ENCODE measurements around the gene VLDLR. TPM values are rescaled to one million over a fixed set of nuclear protein-coding genes. Genes with fewer than 3 reads are reported as not detected.

VLDLR gene
- total RNA-seq, 5 donors from 2014 or later (not counting 1 experiment from before 2014, with no cell fraction given), result 0.16 to 1.9 (median 0.92) TPM

DNA sequence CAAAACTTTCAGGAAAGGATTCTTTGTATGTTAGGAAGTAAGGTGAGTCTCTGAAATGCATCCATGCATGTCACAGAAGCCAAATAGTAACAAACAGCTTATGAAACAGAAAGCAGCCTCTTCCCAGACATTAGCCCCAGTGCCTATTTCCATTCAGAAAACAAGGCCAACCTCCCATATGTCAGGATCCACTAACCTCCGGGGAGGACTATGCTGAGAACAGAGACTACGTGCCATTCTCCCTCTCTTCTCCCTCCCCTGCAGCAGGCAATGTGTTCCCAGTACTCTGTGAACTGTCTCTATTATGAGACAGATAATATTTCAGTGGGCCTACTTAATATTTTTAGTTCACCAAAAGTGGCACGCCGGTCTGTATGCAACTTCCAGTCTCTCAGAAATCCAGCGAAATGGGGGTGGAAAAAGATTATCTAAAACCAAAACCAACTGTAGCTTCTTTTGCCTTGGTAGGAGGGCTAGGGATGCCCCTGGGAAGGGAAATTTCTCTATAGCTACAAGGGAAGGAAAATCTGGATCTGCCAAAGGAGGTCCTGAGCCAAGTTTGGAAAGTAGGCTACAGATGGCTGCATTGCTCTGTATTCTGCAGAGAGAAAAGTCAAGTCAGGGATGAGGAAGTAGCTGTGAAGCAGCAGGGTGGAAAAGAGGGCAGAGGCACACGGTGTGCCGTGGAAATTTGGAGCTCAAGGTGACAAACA is 42.0 kb downstream of the VLDLR start:
- WGBS (ENCODE audit: insufficient coverage), result no CpG with 5 or more reads among the region's 7 CpGs
- Histone ChIP-seq H3K4me1 (ENCODE audit: control insufficient read depth in 1 of 2, extremely low read depth in 1 of 2, insufficient read depth in 2 of 2, low read length in 2 of 2) (no peaks in the 10 kb centered on the region), H3K36me3 (ENCODE audit: control insufficient read depth in 2 of 2, extremely low read depth in 1 of 2, insufficient read depth in 1 of 2, low read length in 1 of 2) (no peaks in the 10 kb centered on the region), H3K27ac (ENCODE audit: low read length) (no peak overlapping the region), H3K27me3 (replicated peaks in 1 of 2; ENCODE audit: control insufficient read depth in 2 of 2, extremely low read depth in 1 of 2, insufficient read depth in 2 of 2, low read length in 1 of 2) (no peaks in the 10 kb centered on the region), H3K4me3 (ENCODE audit: control insufficient read depth in 1 of 2, extremely low read depth in 1 of 2, low read length in 1 of 2) (no peak overlapping the region), H3K9me3 (no peaks in the 10 kb centered on the region)
- Mint-ChIP-seq H3K4me3 (no peak overlapping the region), H3K4me1 (no peaks in the 10 kb centered on the region), H3K27ac (no peak overlapping the region), H3K36me3 (peaks cover 9% of the 10 kb centered on the region), H3K27me3 (peaks cover 0 to 5% of the 10 kb centered on the region in 2 donors), H3K9me3 (no peaks in the 10 kb centered on the region)
- CTCF ChIA-PET, result no interaction called here
- DNase-seq, result no peak
- ATAC-seq (replicated peaks in 1 of 4), result no peak
- POLR2A ChIA-PET, result no interaction called here

DNA sequence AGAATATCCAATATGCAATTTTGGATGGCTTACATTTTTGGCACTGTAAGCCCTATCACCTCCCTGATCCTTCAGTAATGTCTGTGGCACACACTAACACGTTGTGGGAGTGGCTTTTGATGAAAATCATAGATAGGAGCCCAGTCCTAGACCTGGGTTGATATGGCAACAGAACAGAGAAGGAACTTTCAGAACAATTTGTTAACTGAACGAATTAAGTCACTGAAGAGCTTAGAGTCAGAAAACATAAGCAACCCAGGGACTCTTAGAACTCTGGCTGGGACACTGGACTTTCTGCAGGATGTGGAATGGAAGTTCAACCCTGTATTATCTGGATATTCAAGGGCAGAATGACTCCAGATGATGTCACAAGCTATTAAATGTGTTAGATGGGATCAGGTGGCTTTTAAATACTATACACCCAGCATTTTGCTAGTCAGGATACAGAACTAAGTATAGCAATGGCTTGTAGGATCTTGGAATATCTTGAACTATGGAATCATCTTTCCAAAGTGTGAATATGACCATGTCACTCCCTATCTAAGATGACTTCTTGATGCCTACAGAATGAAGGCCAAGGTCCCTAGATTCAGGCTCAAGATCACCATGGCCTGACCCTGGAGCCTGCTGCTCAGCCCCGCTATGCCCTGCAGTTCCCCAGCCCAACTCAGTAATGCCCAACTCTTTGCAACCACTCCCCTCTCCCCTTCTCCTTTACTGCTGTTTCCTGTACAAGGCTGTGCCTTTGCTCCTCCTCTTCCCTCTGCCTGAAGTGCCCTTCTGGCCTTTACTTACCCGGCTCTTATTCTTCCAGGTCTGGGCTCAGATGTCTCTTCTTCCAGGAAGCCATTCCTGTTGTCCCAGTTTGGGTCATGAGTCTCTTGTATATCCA is 42.8 kb downstream of the VLDLR start:
- Mint-ChIP-seq H3K9me3 (no peaks in the 10 kb centered on the region), H3K27ac (no peak overlapping the region), H3K4me3 (no peak overlapping the region), H3K4me1 (no peaks in the 10 kb centered on the region), H3K36me3 (peaks cover 9% of the 10 kb centered on the region), H3K27me3 (peaks cover 0 to 5% of the 10 kb centered on the region in 2 donors)
- WGBS (ENCODE audit: insufficient coverage), result 50% methylated on average over 4 of the region's 4 CpGs
- Histone ChIP-seq H3K4me3 (ENCODE audit: control insufficient read depth in 1 of 2, extremely low read depth in 1 of 2, low read length in 1 of 2) (no peak overlapping the region), H3K4me1 (ENCODE audit: control insufficient read depth in 1 of 2, extremely low read depth in 1 of 2, insufficient read depth in 2 of 2, low read length in 2 of 2) (no peaks in the 10 kb centered on the region), H3K27me3 (replicated peaks in 1 of 2; ENCODE audit: control insufficient read depth in 2 of 2, extremely low read depth in 1 of 2, insufficient read depth in 2 of 2, low read length in 1 of 2) (no peaks in the 10 kb centered on the region), H3K27ac (ENCODE audit: low read length) (no peak overlapping the region), H3K9me3 (no peaks in the 10 kb centered on the region), H3K36me3 (ENCODE audit: control insufficient read depth in 2 of 2, extremely low read depth in 1 of 2, insufficient read depth in 1 of 2, low read length in 1 of 2) (no peaks in the 10 kb centered on the region)
- ChIA-PET CTCF (no interaction called here), POLR2A (no interaction called here)
- ATAC-seq (replicated peaks in 1 of 4) (no peak), DNase-seq (no peak)

GRCh38 chr9:2666569-2666968 is 45.0 kb downstream of the VLDLR start:
- Mint-ChIP-seq H3K27me3 (peaks cover 0 to 5% of the 10 kb centered on the region in 2 donors), H3K4me1 (no peaks in the 10 kb centered on the region), H3K27ac (no peak overlapping the region), H3K4me3 (no peak overlapping the region), H3K36me3 (peaks cover 9% of the 10 kb centered on the region), H3K9me3 (no peaks in the 10 kb centered on the region)
- Histone ChIP-seq H3K9me3 (no peaks in the 10 kb centered on the region), H3K27ac (ENCODE audit: low read length) (no peak overlapping the region), H3K36me3 (ENCODE audit: control insufficient read depth in 2 of 2, extremely low read depth in 1 of 2, insufficient read depth in 1 of 2, low read length in 1 of 2) (no peaks in the 10 kb centered on the region), H3K4me1 (ENCODE audit: control insufficient read depth in 1 of 2, extremely low read depth in 1 of 2, insufficient read depth in 2 of 2, low read length in 2 of 2) (no peaks in the 10 kb centered on the region), H3K4me3 (ENCODE audit: control insufficient read depth in 1 of 2, extremely low read depth in 1 of 2, low read length in 1 of 2) (no peak overlapping the region), H3K27me3 (replicated peaks in 1 of 2; ENCODE audit: control insufficient read depth in 2 of 2, extremely low read depth in 1 of 2, insufficient read depth in 2 of 2, low read length in 1 of 2) (no peaks in the 10 kb centered on the region)
- DNase-seq, result no peak
- WGBS (ENCODE audit: insufficient coverage), result no CpG with 5 or more reads among the region's 4 CpGs
- no peak for ATAC-seq (replicated peaks in 1 of 4)
- ChIA-PET CTCF (no interaction called here), POLR2A (no interaction called here)

GRCh38 chr9:2673161-2673560 is 51.6 kb downstream of the VLDLR start:
- no peak overlapping the region for H3K27ac ChIP-seq (ENCODE audit: low read length)
- Mint-ChIP-seq H3K4me3 (no peak overlapping the region), H3K4me1 (no peaks in the 10 kb centered on the region), H3K9me3 (no peaks in the 10 kb centered on the region), H3K36me3 (peaks cover under 1% of the 10 kb centered on the region), H3K27me3 (no peaks in the 10 kb centered on the region), H3K27ac (no peak overlapping the region)
- DNase-seq, result no peak
- no CpG with 5 or more reads among the region's 3 CpGs for WGBS (ENCODE audit: insufficient coverage)
- CTCF ChIA-PET, result no interaction called here
- H3K4me1 ChIP-seq (ENCODE audit: control insufficient read depth in 1 of 2, extremely low read depth in 1 of 2, insufficient read depth in 2 of 2, low read length in 2 of 2), result no peaks in the 10 kb centered on the region
- H3K9me3 ChIP-seq, result no peaks in the 10 kb centered on the region
- H3K27me3 ChIP-seq (replicated peaks in 1 of 2; ENCODE audit: control insufficient read depth in 2 of 2, extremely low read depth in 1 of 2, insufficient read depth in 2 of 2, low read length in 1 of 2), result no peaks in the 10 kb centered on the region
- H3K36me3 ChIP-seq (ENCODE audit: control insufficient read depth in 2 of 2, extremely low read depth in 1 of 2, insufficient read depth in 1 of 2, low read length in 1 of 2), result no peaks in the 10 kb centered on the region
- no peak overlapping the region for H3K4me3 ChIP-seq (ENCODE audit: control insufficient read depth in 1 of 2, extremely low read depth in 1 of 2, low read length in 1 of 2)
- no peak for ATAC-seq (replicated peaks in 1 of 4)
- POLR2A ChIA-PET, result no interaction called here

DNA sequence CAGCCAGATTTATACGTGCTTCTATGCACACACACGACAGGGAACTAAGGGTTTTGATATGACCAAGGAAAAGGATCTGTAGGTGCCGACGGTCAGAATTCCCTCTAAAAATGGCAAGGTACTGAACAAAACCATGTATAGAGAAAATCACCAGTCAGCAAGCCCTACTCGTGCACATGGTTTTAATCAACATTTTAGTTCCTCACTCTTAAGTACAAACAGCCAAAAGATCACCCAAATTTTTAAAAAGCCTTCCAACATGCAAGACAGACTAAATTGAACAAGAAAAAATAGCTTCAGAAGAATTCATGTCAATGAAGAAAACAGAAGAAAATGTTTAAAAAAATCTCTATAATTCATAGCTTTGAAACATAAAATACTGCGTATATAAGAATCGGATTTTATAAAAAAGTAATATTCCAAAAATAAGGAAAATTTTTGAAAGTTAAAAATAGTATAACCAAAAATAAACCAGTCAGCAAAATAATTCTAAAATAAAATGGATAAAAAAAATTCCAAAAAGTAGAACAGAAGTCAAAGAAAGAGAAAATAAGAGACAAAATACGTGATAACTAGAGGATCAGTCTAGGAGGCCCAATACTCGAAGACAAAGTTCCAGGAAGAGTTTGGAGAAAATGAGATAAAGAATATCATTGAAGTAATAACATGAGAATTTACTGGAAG is 52.7 kb downstream of the VLDLR start:
- ChIA-PET POLR2A (no interaction called here), CTCF (no interaction called here)
- DNase-seq (no peak), ATAC-seq (replicated peaks in 1 of 4) (no peak)
- Mint-ChIP-seq H3K27ac (no peak overlapping the region), H3K4me3 (no peak overlapping the region), H3K36me3 (no peaks in the 10 kb centered on the region), H3K4me1 (no peaks in the 10 kb centered on the region), H3K27me3 (no peaks in the 10 kb centered on the region), H3K9me3 (no peaks in the 10 kb centered on the region)
- Histone ChIP-seq H3K36me3 (ENCODE audit: control insufficient read depth in 2 of 2, extremely low read depth in 1 of 2, insufficient read depth in 1 of 2, low read length in 1 of 2) (no peaks in the 10 kb centered on the region), H3K4me3 (ENCODE audit: control insufficient read depth in 1 of 2, extremely low read depth in 1 of 2, low read length in 1 of 2) (no peak overlapping the region), H3K27me3 (replicated peaks in 1 of 2; ENCODE audit: control insufficient read depth in 2 of 2, extremely low read depth in 1 of 2, insufficient read depth in 2 of 2, low read length in 1 of 2) (no peaks in the 10 kb centered on the region), H3K27ac (ENCODE audit: low read length) (no peak overlapping the region), H3K9me3 (no peaks in the 10 kb centered on the region), H3K4me1 (ENCODE audit: control insufficient read depth in 1 of 2, extremely low read depth in 1 of 2, insufficient read depth in 2 of 2, low read length in 2 of 2) (no peaks in the 10 kb centered on the region)
- 80% methylated on average over 3 of the region's 9 CpGs for WGBS (ENCODE audit: insufficient coverage)

- ChIA-PET CTCF (no interaction called here), POLR2A (no interaction called here)
- no peak for DNase-seq
- H3K27ac Mint-ChIP-seq, result no peak overlapping the region
- H3K4me1 Mint-ChIP-seq, result no peaks in the 10 kb centered on the region
- no peaks in the 10 kb centered on the region for H3K36me3 Mint-ChIP-seq
- no peaks in the 10 kb centered on the region for H3K27me3 Mint-ChIP-seq
- WGBS (ENCODE audit: insufficient coverage), result no CpG with 5 or more reads among the region's 1 CpG
- Histone ChIP-seq H3K4me3 (ENCODE audit: control insufficient read depth in 1 of 2, extremely low read depth in 1 of 2, low read length in 1 of 2) (no peak overlapping the region), H3K36me3 (ENCODE audit: control insufficient read depth in 2 of 2, extremely low read depth in 1 of 2, insufficient read depth in 1 of 2, low read length in 1 of 2) (no peaks in the 10 kb centered on the region), H3K27ac (ENCODE audit: low read length) (no peak overlapping the region), H3K27me3 (replicated peaks in 1 of 2; ENCODE audit: control insufficient read depth in 2 of 2, extremely low read depth in 1 of 2, insufficient read depth in 2 of 2, low read length in 1 of 2) (no peaks in the 10 kb centered on the region), H3K9me3 (no peaks in the 10 kb centered on the region), H3K4me1 (ENCODE audit: control insufficient read depth in 1 of 2, extremely low read depth in 1 of 2, insufficient read depth in 2 of 2, low read length in 2 of 2) (no peaks in the 10 kb centered on the region)
- ATAC-seq (replicated peaks in 1 of 4), result no peak
- H3K9me3 Mint-ChIP-seq, result no peaks in the 10 kb centered on the region
- H3K4me3 Mint-ChIP-seq, result no peak overlapping the region
These were observed 54.2 kb downstream of the VLDLR start for GRCh38 chr9:2675834-2676233.
